ENCODE results near the gene BIRC5.

BIRC5 gene

GRCh38 chr17:78225088-78225865, 11.2 kb downstream of the BIRC5 start:
- peak in 1 of 2 donors; percentile 53 for DNase-seq

- no peak for DNase-seq
Observed at GRCh38 chr17:78226055-78226758, 12.2 kb downstream of the BIRC5 start.

- no peak for DNase-seq
Observed at GRCh38 chr17:78226759-78227454, 12.9 kb downstream of the BIRC5 start.

GRCh38 chr17:78227455-78227916, 13.4 kb downstream of the BIRC5 start:
- no peak for DNase-seq

GRCh38 chr17:78228176-78228575, 14.1 kb downstream of the BIRC5 start:
- DNase-seq: no peak

GRCh38 chr17:78230252-78230962, 16.4 kb downstream of the BIRC5 start:
- DNase-seq: no peak

GRCh38 chr17:78230996-78231935, 17.2 kb downstream of the BIRC5 start, which contains the start of gene TMEM235:
Gene TMEM235, plus strand, starts transcription at chr17:78231631. Its CDS starts 393 bp downstream, at chr17:78232024.
- peak in 1 of 2 donors; percentile 46 for DNase-seq

- DNase-seq: no peak
Observed at GRCh38 chr17:78231991-78232858, 18.2 kb downstream of the BIRC5 start.

GRCh38 chr17:78232859-78233173, 18.8 kb downstream of the BIRC5 start:
- no peak for DNase-seq

GRCh38 chr17:78233678-78234077, 19.6 kb downstream of the BIRC5 start:
- DNase-seq: no peak

- no peak for DNase-seq
Observed at GRCh38 chr17:78234261-78234865, 20.3 kb downstream of the BIRC5 start.

- peak; percentile 68 to 74 for DNase-seq
Observed at GRCh38 chr17:78235022-78235421, 21.0 kb downstream of the BIRC5 start.

GRCh38 chr17:78235885-78236284, 21.8 kb downstream of the BIRC5 start:
- no peak for DNase-seq

- DNase-seq: no peak
Observed at GRCh38 chr17:78236362-78237127, 22.5 kb downstream of the BIRC5 start.

- DNase-seq: peak; percentile 78 to 89
Observed at GRCh38 chr17:78237401-78238012, 23.5 kb downstream of the BIRC5 start.

GRCh38 chr17:78238823-78239488, 24.9 kb downstream of the BIRC5 start:
- DNase-seq: no peak

- no peak for DNase-seq
Observed at GRCh38 chr17:78239489-78239931, 25.5 kb downstream of the BIRC5 start.

GRCh38 chr17:78240012-78240655, 26.1 kb downstream of the BIRC5 start:
- DNase-seq: no peak
